ENCODE data around the gene ONECUT1. TPM values are rescaled to one million over a fixed set of nuclear protein-coding genes. Genes with fewer than 3 reads are reported as not detected.

ONECUT1 gene
- total and polyA plus RNA-seq, 11 donors = not detected

- no peak for ATAC-seq
- intact Hi-C loops (cut with DNase I) = no loop called here
- no peaks in the 10 kb centered on the region for H3K27me3 ChIP-seq
- no peak overlapping the region for H3K4me3 ChIP-seq
- no peaks in the 10 kb centered on the region for H3K4me1 ChIP-seq
- H3K9me3 ChIP-seq = no peaks in the 10 kb centered on the region
- H3K27ac ChIP-seq = no peak overlapping the region
- WGBS, 4 donors = 68 to 86% (median 76%) methylated on average over 2 of the region's 2 CpGs
- TF ChIP-seq POLR2A (IDR thresholded peaks at IDR 0.05) = no peak
- TF ChIP-seq, protein P1, sequence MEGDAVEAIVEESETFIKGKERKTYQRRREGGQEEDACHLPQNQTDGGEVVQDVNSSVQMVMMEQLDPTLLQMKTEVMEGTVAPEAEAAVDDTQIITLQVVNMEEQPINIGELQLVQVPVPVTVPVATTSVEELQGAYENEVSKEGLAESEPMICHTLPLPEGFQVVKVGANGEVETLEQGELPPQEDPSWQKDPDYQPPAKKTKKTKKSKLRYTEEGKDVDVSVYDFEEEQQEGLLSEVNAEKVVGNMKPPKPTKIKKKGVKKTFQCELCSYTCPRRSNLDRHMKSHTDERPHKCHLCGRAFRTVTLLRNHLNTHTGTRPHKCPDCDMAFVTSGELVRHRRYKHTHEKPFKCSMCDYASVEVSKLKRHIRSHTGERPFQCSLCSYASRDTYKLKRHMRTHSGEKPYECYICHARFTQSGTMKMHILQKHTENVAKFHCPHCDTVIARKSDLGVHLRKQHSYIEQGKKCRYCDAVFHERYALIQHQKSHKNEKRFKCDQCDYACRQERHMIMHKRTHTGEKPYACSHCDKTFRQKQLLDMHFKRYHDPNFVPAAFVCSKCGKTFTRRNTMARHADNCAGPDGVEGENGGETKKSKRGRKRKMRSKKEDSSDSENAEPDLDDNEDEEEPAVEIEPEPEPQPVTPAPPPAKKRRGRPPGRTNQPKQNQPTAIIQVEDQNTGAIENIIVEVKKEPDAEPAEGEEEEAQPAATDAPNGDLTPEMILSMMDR (IDR thresholded peaks at IDR 0.05) = no peak
- no peaks in the 10 kb centered on the region for H3K36me3 ChIP-seq
- no peak for DNase-seq
Observed at GRCh38 chr15:52718551-52718950, 71.6 kb downstream of the ONECUT1 start.

DNA sequence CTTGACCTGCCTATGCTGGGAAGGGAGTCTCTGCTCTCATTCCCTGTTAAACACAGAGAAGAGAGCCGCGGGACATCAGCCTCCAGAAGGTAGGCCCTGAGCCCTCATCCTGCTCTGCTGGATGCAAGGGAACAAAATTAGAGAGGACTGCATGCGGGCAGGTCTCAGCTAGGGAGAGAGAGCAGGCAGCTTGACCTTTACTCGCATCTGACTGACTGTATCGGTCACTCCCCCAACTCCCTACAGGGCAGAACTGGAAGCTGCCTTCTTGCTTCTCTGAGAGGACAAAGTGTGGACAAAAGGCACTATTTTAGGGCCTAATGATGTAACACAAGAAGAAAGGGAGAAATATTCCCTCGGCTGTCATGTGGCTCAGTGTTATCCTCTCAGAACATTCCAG, 72.2 kb downstream of the ONECUT1 start:
- no peaks in the 10 kb centered on the region for H3K4me1 ChIP-seq
- no peak overlapping the region for H3K4me3 ChIP-seq
- no peaks in the 10 kb centered on the region for H3K27me3 ChIP-seq
- DNase-seq (no peak), ATAC-seq (no peak)
- no peaks in the 10 kb centered on the region for H3K9me3 ChIP-seq
- intact Hi-C loops (cut with DNase I) = no loop called here
- H3K27ac ChIP-seq = no peak overlapping the region
- TF ChIP-seq POLR2A (IDR thresholded peaks at IDR 0.05) = no peak
- TF ChIP-seq, protein P1 (IDR thresholded peaks at IDR 0.05) = no peak
- WGBS, 4 donors = 78 to 87% (median 82%) methylated on average over 6 of the region's 6 CpGs
- H3K36me3 ChIP-seq = no peaks in the 10 kb centered on the region

DNA sequence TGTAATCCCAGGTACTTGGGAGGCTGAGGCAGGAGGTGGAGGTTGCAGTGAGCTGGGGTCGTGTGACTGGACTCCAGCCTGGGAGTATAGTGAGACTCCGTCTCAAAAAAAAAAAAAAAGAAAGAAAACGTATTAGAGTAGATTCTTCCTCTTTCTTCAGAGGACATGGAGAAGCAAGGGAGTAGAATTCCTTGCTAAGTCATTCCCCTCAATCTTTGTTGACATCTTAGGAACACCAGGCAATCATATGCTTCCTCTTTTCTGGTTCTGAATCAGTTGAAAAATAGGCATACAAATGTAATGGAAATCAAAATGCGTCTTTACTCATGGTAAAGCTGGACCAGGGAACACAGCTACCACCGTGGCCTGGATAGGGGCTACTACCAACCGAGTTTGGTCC, 72.7 kb downstream of the ONECUT1 start:
- no peak for ATAC-seq
- no peaks in the 10 kb centered on the region for H3K4me1 ChIP-seq
- H3K9me3 ChIP-seq = no peaks in the 10 kb centered on the region
- no peak overlapping the region for H3K27ac ChIP-seq
- WGBS, 4 donors = 85 to 89% (median 86%) methylated on average over 6 of the region's 6 CpGs
- DNase-seq = no peak
- no peaks in the 10 kb centered on the region for H3K36me3 ChIP-seq
- intact Hi-C loops (cut with DNase I) = no loop called here
- H3K27me3 ChIP-seq = no peaks in the 10 kb centered on the region
- TF ChIP-seq, protein P1 (IDR thresholded peaks at IDR 0.05) = no peak
- no peak for TF ChIP-seq POLR2A (IDR thresholded peaks at IDR 0.05)
- no peak overlapping the region for H3K4me3 ChIP-seq

- no peak overlapping the region for H3K4me3 ChIP-seq
- intact Hi-C loops (cut with DNase I) = no loop called here
- DNase-seq = no peak
Observed at GRCh38 chr15:52716536-52716935, 73.6 kb downstream of the ONECUT1 start.

More at GRCh38 chr15:52716536-52716935, 73.6 kb downstream of the ONECUT1 start:
- Histone ChIP-seq H3K9me3 (no peaks in the 10 kb centered on the region), H3K27ac (no peak overlapping the region), H3K27me3 (no peaks in the 10 kb centered on the region), H3K36me3 (no peaks in the 10 kb centered on the region), H3K4me1 (no peaks in the 10 kb centered on the region)
- TF ChIP-seq POLR2A (IDR thresholded peaks at IDR 0.05) = no peak
- TF ChIP-seq, protein P1 (IDR thresholded peaks at IDR 0.05) = no peak
- ATAC-seq = no peak
- 35 to 90% (median 75%) methylated on average over 2 of the region's 2 CpGs for WGBS, 4 donors
